ENCODE measurements around the gene SPATA7. TPM values are rescaled to one million over a fixed set of nuclear protein-coding genes. Genes with fewer than 3 reads are reported as not detected.

Gene SPATA7, protein sequence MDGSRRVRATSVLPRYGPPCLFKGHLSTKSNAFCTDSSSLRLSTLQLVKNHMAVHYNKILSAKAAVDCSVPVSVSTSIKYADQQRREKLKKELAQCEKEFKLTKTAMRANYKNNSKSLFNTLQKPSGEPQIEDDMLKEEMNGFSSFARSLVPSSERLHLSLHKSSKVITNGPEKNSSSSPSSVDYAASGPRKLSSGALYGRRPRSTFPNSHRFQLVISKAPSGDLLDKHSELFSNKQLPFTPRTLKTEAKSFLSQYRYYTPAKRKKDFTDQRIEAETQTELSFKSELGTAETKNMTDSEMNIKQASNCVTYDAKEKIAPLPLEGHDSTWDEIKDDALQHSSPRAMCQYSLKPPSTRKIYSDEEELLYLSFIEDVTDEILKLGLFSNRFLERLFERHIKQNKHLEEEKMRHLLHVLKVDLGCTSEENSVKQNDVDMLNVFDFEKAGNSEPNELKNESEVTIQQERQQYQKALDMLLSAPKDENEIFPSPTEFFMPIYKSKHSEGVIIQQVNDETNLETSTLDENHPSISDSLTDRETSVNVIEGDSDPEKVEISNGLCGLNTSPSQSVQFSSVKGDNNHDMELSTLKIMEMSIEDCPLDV
- 8.4 and 10.5 TPM in 2 replicates for total RNA-seq (2012; rRNA removed)

DNA sequence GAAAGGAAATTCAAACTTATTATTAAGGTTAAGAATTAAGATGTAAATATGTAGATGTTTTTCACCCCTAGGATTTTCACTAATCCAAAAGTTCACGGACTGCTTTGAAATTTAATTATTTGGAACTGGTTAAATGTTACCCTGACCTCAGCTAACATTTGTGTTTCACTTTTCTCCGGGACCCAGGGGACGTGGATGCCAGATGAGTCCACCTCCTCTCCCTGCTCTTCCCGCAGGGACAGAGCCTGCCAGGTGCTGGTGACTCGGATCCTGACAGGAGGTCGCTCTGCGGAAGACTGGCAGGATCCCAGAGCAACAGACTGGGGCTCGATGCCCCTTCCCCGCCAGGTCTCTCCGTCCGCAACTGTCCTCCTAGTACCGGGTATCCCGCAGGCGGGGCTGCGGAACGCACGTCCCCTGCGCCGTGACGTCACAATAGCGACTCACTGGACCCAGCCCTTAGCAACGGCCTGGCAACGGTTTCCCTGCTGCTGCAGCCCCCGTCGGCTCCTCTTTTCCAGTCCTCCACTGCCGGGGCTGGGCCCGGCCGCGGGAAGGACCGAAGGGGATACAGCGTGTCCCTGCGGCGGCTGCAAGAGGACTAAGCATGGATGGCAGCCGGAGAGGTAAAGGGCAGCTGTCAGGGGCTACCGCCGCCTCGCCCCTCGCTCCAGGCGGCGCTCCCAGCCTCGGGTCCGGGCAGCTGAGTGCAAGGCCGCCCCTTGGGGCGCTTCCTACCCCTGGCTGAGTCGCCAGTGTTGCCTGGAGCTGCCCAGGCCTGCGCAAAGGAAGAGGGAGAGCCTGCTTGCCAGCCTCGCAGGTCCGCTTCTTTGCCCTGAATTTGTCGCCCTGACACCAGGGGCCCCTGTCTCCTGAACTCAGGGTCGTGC, at the start of gene SPATA7:
Gene SPATA7, plus strand, starts transcription at position 446 of the 890 bp plus-strand sequence. Its CDS starts 162 bp downstream, at position 608.
- Histone ChIP-seq H3K4me2 (ENCODE audit: low read length) (peak within 1 kb of the TSS; percentile 96), H3K4me3 (ENCODE audit: low read length) (peak within 1 kb of the TSS; percentile 85), H3K4me1 (ENCODE audit: control insufficient read depth, insufficient read depth, low read length) (peaks cover 6% of the 10 kb centered on the region), H3K9me3 (replicated peaks; ENCODE audit: low read length) (no peaks in the 10 kb centered on the region), H3K36me3 (ENCODE audit: insufficient read depth, low read length) (no peaks in the 10 kb centered on the region), H3K9ac (ENCODE audit: low read depth, low read length) (peak within 1 kb of the TSS; percentile 82), H3K27me3 (ENCODE audit: control insufficient read depth, insufficient read depth, low read length) (no peaks in the 10 kb centered on the region)

DNA sequence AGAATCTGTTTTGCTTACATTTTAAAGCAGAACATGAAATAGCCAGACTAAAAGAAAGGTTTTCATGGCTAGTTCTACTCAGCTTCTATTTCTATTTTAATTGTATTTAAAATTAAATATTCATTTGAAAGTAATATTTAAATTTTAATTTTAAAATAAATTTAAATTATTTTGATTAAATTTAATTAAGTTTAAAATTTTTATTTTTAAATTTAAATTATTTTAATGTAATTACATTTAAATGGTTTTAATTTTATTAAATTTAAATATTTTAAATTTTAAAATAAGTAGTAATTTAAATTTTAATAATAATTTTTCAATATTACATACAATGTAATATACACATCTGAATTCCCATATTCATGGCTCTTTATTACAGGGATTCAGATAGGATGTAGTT, 45.1 kb upstream of the SPATA7 start:
- Histone ChIP-seq H3K4me1 (ENCODE audit: control insufficient read depth, insufficient read depth, low read length) (no peaks in the 10 kb centered on the region), H3K9me3 (replicated peaks; ENCODE audit: low read length) (no peaks in the 10 kb centered on the region), H3K4me3 (ENCODE audit: low read length) (no peak overlapping the region), H3K36me3 (ENCODE audit: insufficient read depth, low read length) (no peaks in the 10 kb centered on the region), H3K9ac (ENCODE audit: low read depth, low read length) (no peak overlapping the region), H3K27me3 (ENCODE audit: control insufficient read depth, insufficient read depth, low read length) (no peaks in the 10 kb centered on the region), H3K4me2 (ENCODE audit: low read length) (no peak overlapping the region)

DNA sequence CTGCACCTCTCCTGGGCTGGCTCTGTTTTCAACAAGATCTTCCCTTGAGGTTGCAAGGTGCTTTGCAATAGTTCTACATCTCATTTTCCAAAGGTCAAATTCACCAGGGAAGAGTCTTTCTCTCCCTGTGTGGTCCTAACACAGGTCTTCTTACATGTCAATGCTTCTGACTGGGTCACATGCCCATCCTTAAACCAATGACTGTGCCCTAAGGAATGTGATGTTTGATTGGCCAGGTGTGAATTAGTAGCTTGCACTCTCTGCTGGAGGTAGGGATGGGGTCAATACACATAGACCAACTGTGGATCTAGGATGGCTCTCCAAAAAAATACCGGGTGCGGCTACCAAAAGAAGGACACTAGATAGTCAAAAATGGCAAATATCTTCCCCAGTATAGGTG, 42.5 kb upstream of the SPATA7 start:
- H3K27me3 ChIP-seq (ENCODE audit: control insufficient read depth, insufficient read depth, low read length) = no peaks in the 10 kb centered on the region
- no peaks in the 10 kb centered on the region for H3K9me3 ChIP-seq (replicated peaks; ENCODE audit: low read length)
- no peaks in the 10 kb centered on the region for H3K36me3 ChIP-seq (ENCODE audit: insufficient read depth, low read length)
- no peak overlapping the region for H3K4me2 ChIP-seq (ENCODE audit: low read length)
- H3K9ac ChIP-seq (ENCODE audit: low read depth, low read length) = no peak overlapping the region
- no peak overlapping the region for H3K4me3 ChIP-seq (ENCODE audit: low read length)
- no peaks in the 10 kb centered on the region for H3K4me1 ChIP-seq (ENCODE audit: control insufficient read depth, insufficient read depth, low read length)

DNA sequence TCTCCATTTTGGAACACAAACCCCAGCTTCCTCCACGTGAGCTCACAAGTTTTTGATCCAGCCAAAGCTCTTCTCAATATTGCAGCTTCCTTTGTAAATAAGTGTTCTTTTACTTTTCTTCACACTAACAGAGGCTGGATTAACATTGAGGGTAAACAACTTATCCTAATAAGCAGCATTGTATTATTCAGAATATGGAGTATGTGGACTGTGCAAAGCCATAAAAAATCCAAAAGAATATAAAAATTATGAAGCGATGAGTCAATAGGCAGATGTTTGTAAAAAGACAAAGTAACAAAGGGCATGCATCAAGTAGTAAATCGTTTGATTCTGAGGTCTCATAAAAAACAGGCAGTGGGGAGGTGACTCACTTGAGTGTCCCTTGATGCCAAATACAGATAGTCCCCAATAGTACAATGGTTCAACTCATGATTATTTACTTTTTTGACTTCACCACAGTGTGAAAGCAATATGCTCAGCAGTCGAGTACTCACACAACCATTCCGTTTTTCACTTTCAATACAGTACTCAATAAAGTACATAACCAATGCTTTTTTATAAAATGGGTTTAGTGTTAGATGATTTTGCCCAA, 39.3 kb upstream of the SPATA7 start:
- H3K4me3 ChIP-seq (ENCODE audit: low read length) = no peak overlapping the region
- no peaks in the 10 kb centered on the region for H3K9me3 ChIP-seq (replicated peaks; ENCODE audit: low read length)
- H3K9ac ChIP-seq (ENCODE audit: low read depth, low read length) = no peak overlapping the region
- H3K4me2 ChIP-seq (ENCODE audit: low read length) = no peak overlapping the region
- H3K36me3 ChIP-seq (ENCODE audit: insufficient read depth, low read length) = no peaks in the 10 kb centered on the region
- peaks cover 3% of the 10 kb centered on the region for H3K27me3 ChIP-seq (ENCODE audit: control insufficient read depth, insufficient read depth, low read length)
- no peaks in the 10 kb centered on the region for H3K4me1 ChIP-seq (ENCODE audit: control insufficient read depth, insufficient read depth, low read length)

DNA sequence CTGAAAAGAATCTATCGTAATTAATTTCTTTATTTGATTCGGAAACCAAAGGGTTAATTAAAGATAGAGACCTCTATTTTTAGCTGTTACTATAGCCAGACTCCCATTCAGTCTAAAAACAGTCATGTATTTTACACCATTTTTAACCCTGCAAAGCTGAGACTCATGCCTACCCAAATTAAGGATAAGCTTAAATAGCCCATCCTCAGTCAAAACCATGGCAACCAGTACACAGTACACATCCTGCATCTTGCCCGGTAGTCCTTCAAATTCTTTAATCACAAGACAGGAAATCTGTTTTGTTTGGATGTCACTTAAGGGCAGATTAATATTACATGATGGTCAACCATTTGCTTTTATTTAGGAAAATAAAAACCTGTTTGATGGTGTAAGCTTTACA, 36.9 kb upstream of the SPATA7 start:
- H3K9me3 ChIP-seq (replicated peaks; ENCODE audit: low read length) = no peaks in the 10 kb centered on the region
- no peak overlapping the region for H3K4me2 ChIP-seq (ENCODE audit: low read length)
- no peak overlapping the region for H3K9ac ChIP-seq (ENCODE audit: low read depth, low read length)
- no peaks in the 10 kb centered on the region for H3K4me1 ChIP-seq (ENCODE audit: control insufficient read depth, insufficient read depth, low read length)
- H3K27me3 ChIP-seq (ENCODE audit: control insufficient read depth, insufficient read depth, low read length) = peaks cover 3% of the 10 kb centered on the region
- no peak overlapping the region for H3K4me3 ChIP-seq (ENCODE audit: low read length)
- H3K36me3 ChIP-seq (ENCODE audit: insufficient read depth, low read length) = no peaks in the 10 kb centered on the region

DNA sequence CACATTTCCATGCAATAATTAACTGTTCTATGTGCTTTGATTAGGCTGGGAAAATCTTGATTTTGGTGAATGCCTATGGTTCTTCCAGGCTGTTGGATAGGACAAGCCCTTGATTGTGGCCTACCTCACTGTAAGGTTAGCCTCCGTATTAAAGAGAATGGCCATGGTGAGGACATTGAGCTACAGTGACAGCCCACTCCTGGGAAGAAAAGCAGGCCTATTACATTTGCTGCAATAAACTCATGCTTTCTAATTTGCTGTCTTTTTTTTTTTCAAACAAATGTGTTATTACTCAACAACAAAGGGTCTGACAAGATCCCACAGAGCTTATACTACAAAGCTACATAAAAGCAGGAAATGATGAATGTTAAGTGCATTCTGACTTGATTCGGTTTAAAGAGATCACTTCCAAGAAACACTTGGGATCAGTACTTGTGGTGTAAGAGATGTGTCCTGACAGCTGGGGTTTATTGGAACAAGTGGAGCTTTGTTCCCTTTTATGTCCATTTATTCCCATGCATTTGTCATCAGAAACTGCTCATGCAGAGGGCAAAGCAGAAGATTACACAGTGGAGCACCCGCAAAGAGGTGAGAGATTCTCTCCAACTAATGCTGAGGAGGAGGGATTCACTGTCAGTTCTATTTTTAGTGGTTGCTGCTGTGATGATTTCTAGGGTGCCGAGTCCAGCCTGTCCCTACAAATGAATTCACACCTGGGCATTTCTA, 33.3 kb upstream of the SPATA7 start:
- no peaks in the 10 kb centered on the region for H3K9me3 ChIP-seq (replicated peaks; ENCODE audit: low read length)
- H3K4me3 ChIP-seq (ENCODE audit: low read length) = no peak overlapping the region
- peaks cover 3% of the 10 kb centered on the region for H3K27me3 ChIP-seq (ENCODE audit: control insufficient read depth, insufficient read depth, low read length)
- no peaks in the 10 kb centered on the region for H3K4me1 ChIP-seq (ENCODE audit: control insufficient read depth, insufficient read depth, low read length)
- H3K9ac ChIP-seq (ENCODE audit: low read depth, low read length) = no peak overlapping the region
- no peak overlapping the region for H3K4me2 ChIP-seq (ENCODE audit: low read length)
- no peaks in the 10 kb centered on the region for H3K36me3 ChIP-seq (ENCODE audit: insufficient read depth, low read length)

DNA sequence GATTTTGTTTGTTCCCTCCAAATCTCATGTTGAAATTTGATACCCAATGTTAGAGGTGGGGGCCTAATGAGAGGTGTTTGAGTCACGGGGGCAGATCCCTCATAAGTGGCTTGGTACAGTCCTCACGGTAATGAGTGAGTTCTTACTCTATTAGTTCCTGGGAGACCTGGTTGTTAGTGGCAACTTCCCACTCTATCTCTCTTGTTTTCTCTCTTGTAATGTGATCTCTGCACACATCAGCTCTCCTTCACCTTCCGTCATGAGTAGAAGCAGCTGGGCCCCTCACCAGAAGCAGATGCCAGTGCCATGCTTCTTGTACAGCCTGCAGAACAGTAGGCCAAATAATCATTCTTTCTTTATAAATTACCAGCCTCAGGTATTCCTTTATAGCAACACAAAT, 32.8 kb upstream of the SPATA7 start:
- no peak overlapping the region for H3K4me3 ChIP-seq (ENCODE audit: low read length)
- no peaks in the 10 kb centered on the region for H3K9me3 ChIP-seq (replicated peaks; ENCODE audit: low read length)
- no peaks in the 10 kb centered on the region for H3K4me1 ChIP-seq (ENCODE audit: control insufficient read depth, insufficient read depth, low read length)

DNA sequence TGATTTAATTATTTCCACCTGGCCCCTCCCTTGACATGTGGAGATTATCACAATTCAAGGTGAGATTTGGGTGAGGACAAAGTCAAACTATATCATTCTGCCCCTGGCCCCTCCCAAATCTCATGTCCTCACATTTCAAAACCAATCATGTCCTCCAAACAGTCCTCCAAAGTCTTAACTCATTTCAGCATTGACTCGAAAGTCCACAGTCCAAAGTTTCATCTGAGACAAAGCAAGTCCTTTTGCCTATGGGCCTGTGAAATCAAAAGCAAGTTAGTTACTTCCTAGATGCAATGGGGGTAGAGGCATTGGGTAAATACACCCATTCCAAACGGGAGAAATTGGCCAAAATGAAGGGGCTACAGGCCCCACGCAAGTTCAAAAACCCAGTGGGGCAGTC, 31.1 kb upstream of the SPATA7 start:
- H3K4me3 ChIP-seq (ENCODE audit: low read length) = no peak overlapping the region
- peaks cover 3% of the 10 kb centered on the region for H3K27me3 ChIP-seq (ENCODE audit: control insufficient read depth, insufficient read depth, low read length)
- no peak overlapping the region for H3K9ac ChIP-seq (ENCODE audit: low read depth, low read length)
- H3K36me3 ChIP-seq (ENCODE audit: insufficient read depth, low read length) = no peaks in the 10 kb centered on the region
- no peak overlapping the region for H3K4me2 ChIP-seq (ENCODE audit: low read length)
- H3K4me1 ChIP-seq (ENCODE audit: control insufficient read depth, insufficient read depth, low read length) = no peaks in the 10 kb centered on the region
- no peaks in the 10 kb centered on the region for H3K9me3 ChIP-seq (replicated peaks; ENCODE audit: low read length)

More for the DNA sequence above, 32.8 kb upstream of the SPATA7 start:
- Histone ChIP-seq H3K4me2 (ENCODE audit: low read length) (no peak overlapping the region), H3K36me3 (ENCODE audit: insufficient read depth, low read length) (no peaks in the 10 kb centered on the region), H3K27me3 (ENCODE audit: control insufficient read depth, insufficient read depth, low read length) (peaks cover 3% of the 10 kb centered on the region), H3K9ac (ENCODE audit: low read depth, low read length) (no peak overlapping the region)

DNA sequence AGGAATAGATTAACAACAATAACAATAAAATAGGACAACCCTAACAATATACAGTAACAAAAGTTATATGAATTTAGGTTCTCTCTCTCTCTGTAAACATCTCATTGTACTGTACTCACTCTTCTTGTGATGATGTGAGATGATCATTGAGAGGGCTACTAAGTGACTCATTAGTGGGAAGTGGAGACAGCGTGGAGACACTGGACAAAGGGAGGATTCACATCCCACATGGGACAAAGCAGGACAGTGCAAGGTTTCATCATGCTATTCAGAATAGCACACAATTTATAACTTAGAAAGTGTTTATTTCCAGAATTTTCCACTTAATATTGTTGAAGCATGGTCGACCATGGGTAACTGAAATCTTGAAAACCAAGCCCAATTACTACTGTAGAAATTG, 26.0 kb upstream of the SPATA7 start:
- Histone ChIP-seq H3K27me3 (ENCODE audit: control insufficient read depth, insufficient read depth, low read length) (peaks cover 11% of the 10 kb centered on the region), H3K9me3 (replicated peaks; ENCODE audit: low read length) (no peaks in the 10 kb centered on the region), H3K4me3 (ENCODE audit: low read length) (no peak overlapping the region), H3K9ac (ENCODE audit: low read depth, low read length) (no peak overlapping the region), H3K4me1 (ENCODE audit: control insufficient read depth, insufficient read depth, low read length) (no peaks in the 10 kb centered on the region), H3K36me3 (ENCODE audit: insufficient read depth, low read length) (no peaks in the 10 kb centered on the region), H3K4me2 (ENCODE audit: low read length) (no peak overlapping the region)

DNA sequence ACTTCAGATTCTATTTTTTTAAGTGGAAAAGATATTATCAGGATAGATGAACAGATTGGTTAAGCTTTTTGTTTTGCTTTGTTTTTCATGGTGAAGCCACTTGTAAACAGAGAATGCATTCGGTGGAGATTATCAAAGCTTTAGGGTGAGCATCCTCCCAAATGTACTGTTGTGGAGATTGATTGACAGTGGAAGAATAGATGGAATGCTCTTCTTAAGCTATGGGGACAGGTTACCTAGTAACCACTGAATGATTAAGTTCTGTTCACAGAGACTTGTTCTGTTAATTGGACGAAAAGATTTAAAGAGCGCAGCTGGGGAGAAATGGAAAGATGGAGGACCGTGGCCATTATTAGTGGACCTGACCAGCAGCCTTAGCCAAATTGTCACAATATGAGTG, 21.8 kb upstream of the SPATA7 start:
- H3K4me3 ChIP-seq (ENCODE audit: low read length) = no peak overlapping the region

More for the DNA sequence above, 21.8 kb upstream of the SPATA7 start:
- Histone ChIP-seq H3K4me2 (ENCODE audit: low read length) (no peak overlapping the region), H3K9ac (ENCODE audit: low read depth, low read length) (no peak overlapping the region), H3K27me3 (ENCODE audit: control insufficient read depth, insufficient read depth, low read length) (peaks cover 12% of the 10 kb centered on the region), H3K9me3 (replicated peaks; ENCODE audit: low read length) (no peaks in the 10 kb centered on the region), H3K4me1 (ENCODE audit: control insufficient read depth, insufficient read depth, low read length) (no peaks in the 10 kb centered on the region), H3K36me3 (ENCODE audit: insufficient read depth, low read length) (no peaks in the 10 kb centered on the region)
